Endodermal cell (in vitro differentiated cells): ENCODE data around the gene PLCL2. TPM values are rescaled to one million over a fixed set of nuclear protein-coding genes. Genes with fewer than 3 reads are reported as not detected.

Experiments
- DNase-seq: peaks from one replicate; pipeline ENCODE4 v3.0.0-alpha.2; 2017
- H3K27ac ChIP-seq: 2 replicates; pipeline ENCODE4 v1.5.1; 2013; ENCODE audit warnings: mild to moderate bottlenecking, low read depth, low read length, moderate library complexity
- H3K27me3 ChIP-seq: 2 replicates; pipeline ENCODE4 v1.6.1; 2013; ENCODE audit warnings: mild to moderate bottlenecking, low read length, moderate library complexity; ENCODE audit not compliant: insufficient read depth, control insufficient read depth, poor library complexity, severe bottlenecking
- H3K36me3 ChIP-seq: 2 replicates; pipeline ENCODE4 v1.7.0; 2013; ENCODE audit warnings: mild to moderate bottlenecking, low read length, moderate library complexity; ENCODE audit not compliant: control insufficient read depth, insufficient read depth
- H3K4me1 ChIP-seq: one replicate; pipeline ENCODE4 v1.7.0; 2013; ENCODE audit warnings: low read length; ENCODE audit not compliant: control insufficient read depth, insufficient read depth
- H3K4me3 ChIP-seq: 2 replicates; pipeline ENCODE4 v1.5.1; 2013; ENCODE audit warnings: mild to moderate bottlenecking, low read length, moderate library complexity
- H3K9ac ChIP-seq: 2 replicates; pipeline ENCODE4 v1.6.1; 2013; ENCODE audit warnings: mild to moderate bottlenecking, low read length, moderate library complexity; ENCODE audit not compliant: poor library complexity, severe bottlenecking; ENCODE audit errors: extremely low read depth
- H3K9me3 ChIP-seq: 2 replicates; pipeline ENCODE4 v1.6.1; 2013; ENCODE audit warnings: mild to moderate bottlenecking, low read length, moderate library complexity; ENCODE audit not compliant: control insufficient read depth
- H3K27ac Mint-ChIP-seq: 2 replicates; pipeline ENCODE4 v1.8.0; 2020; ENCODE audit warnings: mixed read lengths
- H3K27me3 Mint-ChIP-seq: 2 replicates; pipeline ENCODE4 v1.8.0; 2021; ENCODE audit warnings: mild to moderate bottlenecking, mixed read lengths; ENCODE audit not compliant: insufficient read depth
- H3K36me3 Mint-ChIP-seq: 2 replicates; pipeline ENCODE4 v1.8.0; 2020; ENCODE audit warnings: low read depth, mixed read lengths
- H3K4me1 Mint-ChIP-seq: 2 replicates; pipeline ENCODE4 v1.8.0; 2020; ENCODE audit warnings: mixed read lengths
- H3K4me3 Mint-ChIP-seq: 2 replicates; pipeline ENCODE4 v1.8.0; 2020; ENCODE audit warnings: mild to moderate bottlenecking, moderate library complexity, mixed read lengths
- H3K9me3 Mint-ChIP-seq: 2 replicates; pipeline ENCODE4 v1.8.0; 2020; ENCODE audit warnings: mild to moderate bottlenecking, mixed read lengths
- WGBS, 2 experiments: methylation state at CpG; one replicate each; pipeline versions ENCODE4 v1.1.5 to v1.1.7; 2013; ENCODE audit warnings: missing lambda C conversion rate in 2 of 2, mixed read lengths in 1 of 2; ENCODE audit not compliant: insufficient coverage in 1 of 2, insufficient read length in 1 of 2; 5-methylcytosine and 5-hydroxymethylcytosine counted together
- total RNA-seq, 2 donors: library from RNA; stranded (reverse); fragmentation: NEBNext Ultra II Directional in 1 of 2; extraction: Animal tissue kit (Norgen Biotek cat#: 25700) in 1 of 2; gene quantifications; 2 replicates in 1 of 2; 3 replicates in 1 of 2; pipeline ENCODE4 v1.2.1, GENCODE V29; 2021
- TF ChIP-seq, protein P1 (sequence below): fragments of 200-600 bp; sonication (generic); conservative IDR thresholded peaks from 2 replicates; pipeline ENCODE4 v1.5.0; 2021; ENCODE audit warnings: antibody characterized with exemption, mild to moderate bottlenecking

Gene PLCL2
- total RNA-seq, 2 donors from 2014 or later: 4.2 to 6.9 TPM

DNA sequence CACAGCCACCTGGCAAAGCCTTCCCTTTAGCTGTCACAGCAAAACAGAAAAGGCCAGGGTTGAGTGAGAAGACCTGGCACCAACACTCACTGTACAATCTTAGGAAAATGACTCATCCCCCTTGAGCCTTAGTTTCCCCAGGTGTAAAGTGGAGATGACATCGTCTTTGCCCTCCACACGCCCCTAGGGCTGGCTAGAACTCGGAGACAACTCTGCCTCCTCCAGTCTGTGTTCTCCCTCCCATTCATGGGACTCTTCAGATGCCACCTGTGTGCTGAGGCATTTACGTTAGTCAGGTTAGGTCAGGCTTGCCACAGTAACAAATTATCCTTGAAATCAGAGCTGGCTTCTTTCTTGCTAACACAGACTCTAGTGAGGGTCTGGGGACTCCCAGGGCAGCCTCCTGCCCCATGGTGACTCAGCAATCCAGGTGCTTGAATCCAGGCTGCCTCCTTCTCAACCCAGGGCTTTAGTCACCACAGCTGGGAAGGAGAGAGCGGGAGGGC lies 252.6 kb downstream of the PLCL2 start:
- H3K36me3 ChIP-seq: no peaks in the 10 kb centered on the region
- H3K4me1 ChIP-seq: no peaks in the 10 kb centered on the region
- Mint-ChIP-seq H3K27me3 (peaks cover 2% of the 10 kb centered on the region), H3K36me3 (no peaks in the 10 kb centered on the region), H3K4me3 (no peak overlapping the region), H3K4me1 (peaks cover under 1% of the 10 kb centered on the region), H3K27ac (no peak overlapping the region), H3K9me3 (peaks cover under 1% of the 10 kb centered on the region)
- H3K4me3 ChIP-seq: no peak overlapping the region
- TF ChIP-seq, protein P1, sequence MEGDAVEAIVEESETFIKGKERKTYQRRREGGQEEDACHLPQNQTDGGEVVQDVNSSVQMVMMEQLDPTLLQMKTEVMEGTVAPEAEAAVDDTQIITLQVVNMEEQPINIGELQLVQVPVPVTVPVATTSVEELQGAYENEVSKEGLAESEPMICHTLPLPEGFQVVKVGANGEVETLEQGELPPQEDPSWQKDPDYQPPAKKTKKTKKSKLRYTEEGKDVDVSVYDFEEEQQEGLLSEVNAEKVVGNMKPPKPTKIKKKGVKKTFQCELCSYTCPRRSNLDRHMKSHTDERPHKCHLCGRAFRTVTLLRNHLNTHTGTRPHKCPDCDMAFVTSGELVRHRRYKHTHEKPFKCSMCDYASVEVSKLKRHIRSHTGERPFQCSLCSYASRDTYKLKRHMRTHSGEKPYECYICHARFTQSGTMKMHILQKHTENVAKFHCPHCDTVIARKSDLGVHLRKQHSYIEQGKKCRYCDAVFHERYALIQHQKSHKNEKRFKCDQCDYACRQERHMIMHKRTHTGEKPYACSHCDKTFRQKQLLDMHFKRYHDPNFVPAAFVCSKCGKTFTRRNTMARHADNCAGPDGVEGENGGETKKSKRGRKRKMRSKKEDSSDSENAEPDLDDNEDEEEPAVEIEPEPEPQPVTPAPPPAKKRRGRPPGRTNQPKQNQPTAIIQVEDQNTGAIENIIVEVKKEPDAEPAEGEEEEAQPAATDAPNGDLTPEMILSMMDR: no peak
- 88 to 94% methylated on average over 3 to 5 of the region's 5 CpGs for WGBS, 2 experiments
- H3K9me3 ChIP-seq: no peaks in the 10 kb centered on the region
- DNase-seq: no peak
- H3K9ac ChIP-seq: no peak overlapping the region
- H3K27me3 ChIP-seq: no peaks in the 10 kb centered on the region
- H3K27ac ChIP-seq: no peak overlapping the region

GRCh38 chr3:17138246-17139039 lies 253.7 kb downstream of the PLCL2 start:
- no peak overlapping the region for H3K27ac Mint-ChIP-seq
- H3K4me3 Mint-ChIP-seq: no peak overlapping the region
- DNase-seq: no peak
- H3K4me1 Mint-ChIP-seq: no peaks in the 10 kb centered on the region
- Histone ChIP-seq H3K4me3 (no peak overlapping the region), H3K27ac (no peak overlapping the region), H3K9ac (no peak overlapping the region), H3K4me1 (no peaks in the 10 kb centered on the region), H3K36me3 (no peaks in the 10 kb centered on the region), H3K27me3 (no peaks in the 10 kb centered on the region), H3K9me3 (no peaks in the 10 kb centered on the region)
- H3K27me3 Mint-ChIP-seq: peaks cover 6% of the 10 kb centered on the region
- no peaks in the 10 kb centered on the region for H3K36me3 Mint-ChIP-seq
- peaks cover 2% of the 10 kb centered on the region for H3K9me3 Mint-ChIP-seq
- 91 to 92% methylated on average over 6 to 7 of the region's 7 CpGs for WGBS, 2 experiments
- TF ChIP-seq, protein P1: no peak
